HG03457 (cell line): Measurements from ENCODE around the gene ZFP1.
"Not testable (repeated sequence)": the region's sequence is repeated elsewhere in the genome, so short reads cannot be mapped to it uniquely, and the experiment has no call there.

Source experiments
- ATAC-seq: cut with Tn5 transposase; IDR thresholded peaks from one replicate; pipeline ENCODE4 v1.9.1; 2021; ENCODE audit warnings: moderate number of reproducible peaks; ENCODE audit not compliant: unreplicated experiment

Gene ZFP1

DNA sequence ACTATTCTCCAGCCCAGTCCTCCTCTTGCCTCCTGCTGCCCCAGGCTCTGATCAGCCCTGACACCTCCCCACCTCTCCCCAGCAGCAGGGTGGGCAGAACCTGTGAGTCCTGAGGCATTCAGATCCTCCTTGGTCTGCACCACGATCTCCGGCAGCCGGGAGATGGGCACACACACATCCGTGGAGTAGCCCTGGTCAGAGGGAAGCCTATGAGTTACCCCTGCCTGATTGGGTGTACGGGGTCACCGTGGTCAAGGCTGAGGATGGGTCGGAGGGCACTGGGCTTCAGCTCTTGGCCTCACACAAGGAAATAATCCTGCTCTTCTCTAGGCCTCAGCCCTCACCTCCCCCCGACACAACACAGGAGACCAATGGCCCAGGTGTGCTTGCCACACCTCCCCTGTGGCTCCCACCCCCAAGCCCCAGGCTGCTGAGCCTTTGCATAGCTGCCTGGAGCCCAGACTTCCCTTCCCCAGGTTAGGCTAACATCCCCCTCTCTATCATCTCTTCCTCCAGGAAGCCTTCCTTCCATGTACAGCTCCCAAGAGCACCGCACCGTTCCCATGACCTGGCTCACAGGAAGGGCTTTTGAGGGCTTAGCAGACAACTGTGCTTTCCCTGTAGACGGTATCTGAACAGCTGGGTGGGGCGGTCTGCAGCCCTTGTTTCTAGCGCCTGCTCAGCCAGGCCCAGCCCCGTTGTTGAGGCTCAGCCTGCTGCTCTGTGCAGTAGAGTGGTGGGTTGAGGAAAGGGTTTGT lies 35.4 kb upstream of the ZFP1 start:
- no peak for ATAC-seq

DNA sequence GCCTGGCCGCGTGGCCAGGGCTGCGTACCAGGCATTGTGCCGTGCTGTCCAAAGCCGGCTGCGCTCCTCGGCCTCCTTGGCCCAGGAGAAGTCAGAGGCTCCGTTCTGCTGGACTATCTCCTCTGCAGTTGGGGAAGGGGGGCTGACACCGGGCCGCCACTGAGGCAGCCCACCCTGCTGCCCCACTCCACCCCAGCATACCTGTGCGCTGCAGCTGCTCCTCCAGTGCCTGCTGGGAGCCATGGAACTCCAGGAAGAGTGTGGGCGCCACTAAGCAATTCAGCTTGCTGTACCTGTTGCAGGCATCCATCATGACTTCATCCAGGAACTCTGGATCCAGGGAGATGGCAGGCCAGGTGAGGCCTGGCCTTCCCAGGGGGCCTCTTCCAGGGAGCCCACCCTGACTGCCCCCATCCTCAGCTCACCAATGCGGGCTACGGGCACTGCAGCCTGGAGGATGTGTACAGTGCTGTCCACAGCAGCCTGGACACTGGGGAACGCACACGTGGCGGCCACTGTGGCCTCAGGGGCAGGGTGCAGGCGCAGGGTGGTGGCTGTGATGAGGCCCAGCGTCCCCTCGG lies 34.7 kb upstream of the ZFP1 start:
- ATAC-seq: no peak

DNA sequence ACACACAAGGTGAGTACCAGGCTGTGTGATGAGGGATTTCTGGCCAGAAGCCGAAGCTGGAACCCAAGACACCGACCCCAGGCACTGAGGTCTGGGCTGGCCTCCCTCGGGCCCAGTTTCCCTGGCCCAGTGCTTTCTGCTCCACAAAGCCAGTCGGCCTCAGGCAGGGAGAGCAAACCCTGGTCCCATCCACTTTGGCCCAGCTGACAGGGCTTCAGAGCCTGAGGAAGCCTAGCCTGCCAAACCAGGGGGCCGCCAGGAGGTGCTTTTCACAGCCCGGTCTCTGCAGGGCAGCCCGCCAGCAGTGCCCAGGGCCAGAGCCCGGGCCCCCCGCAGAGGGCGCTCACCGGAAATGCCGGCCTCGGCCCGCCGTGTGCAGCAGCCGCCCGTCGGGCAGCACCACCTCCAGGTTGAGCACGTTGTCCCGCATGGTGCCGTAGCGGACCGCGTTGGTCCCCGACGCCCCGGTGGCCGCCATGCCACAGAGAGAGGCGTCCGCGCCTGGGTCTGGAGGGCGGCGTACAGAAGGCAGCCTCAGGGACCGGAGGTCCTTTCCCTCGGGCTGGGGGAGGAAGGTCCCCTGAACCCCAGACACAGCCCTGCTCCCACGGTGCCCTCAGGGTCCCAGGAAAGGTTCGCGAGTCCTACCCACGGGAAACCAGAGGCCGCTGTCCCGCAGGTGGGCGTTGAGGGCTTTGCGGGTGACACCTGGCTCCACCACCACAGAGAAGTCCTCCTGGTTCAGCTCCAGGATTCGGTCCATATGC lies 34.0 kb upstream of the ZFP1 start:
- ATAC-seq: no peak

DNA sequence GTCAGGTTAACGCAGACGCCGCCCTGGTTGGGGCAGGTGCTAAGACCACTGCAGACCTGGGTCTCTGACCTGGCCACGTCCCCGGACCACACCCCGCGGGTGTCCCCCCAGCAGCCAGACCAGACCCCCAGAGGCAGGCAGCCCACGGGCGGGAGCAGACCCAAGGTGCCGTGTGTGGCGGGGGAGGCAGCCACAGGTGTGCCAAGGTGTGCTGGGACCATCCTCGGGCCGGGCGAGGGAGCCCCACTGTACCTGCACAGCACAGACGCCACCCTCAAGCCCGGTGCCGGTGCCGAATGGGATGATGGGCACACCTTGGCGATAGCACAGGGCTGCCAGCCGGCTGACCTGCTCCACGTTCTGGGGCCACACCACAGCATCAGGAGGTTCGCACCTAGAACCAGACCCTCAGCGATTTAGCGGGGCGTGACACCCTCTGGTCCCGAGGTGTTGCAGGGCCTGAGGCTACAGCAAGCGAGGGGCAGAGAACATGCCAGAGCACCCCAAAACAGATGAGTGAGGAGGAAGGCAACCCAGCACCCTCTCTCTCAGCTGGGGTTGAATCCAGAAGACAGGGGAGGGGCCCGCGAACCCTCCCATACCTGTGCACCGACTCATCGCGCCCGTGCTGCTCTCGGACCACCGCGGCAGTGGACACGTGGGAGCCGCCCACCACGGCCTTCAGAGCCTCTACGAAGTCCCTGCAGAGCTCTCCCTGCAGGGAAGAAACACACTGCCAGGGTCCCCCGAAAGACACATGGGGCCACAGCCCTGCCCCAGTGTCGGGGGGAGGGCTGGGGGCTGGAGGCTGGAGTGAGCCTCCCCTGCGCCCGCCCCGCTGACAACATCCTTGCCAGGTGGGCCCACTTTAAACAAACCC lies 33.1 kb upstream of the ZFP1 start:
- no peak for ATAC-seq

DNA sequence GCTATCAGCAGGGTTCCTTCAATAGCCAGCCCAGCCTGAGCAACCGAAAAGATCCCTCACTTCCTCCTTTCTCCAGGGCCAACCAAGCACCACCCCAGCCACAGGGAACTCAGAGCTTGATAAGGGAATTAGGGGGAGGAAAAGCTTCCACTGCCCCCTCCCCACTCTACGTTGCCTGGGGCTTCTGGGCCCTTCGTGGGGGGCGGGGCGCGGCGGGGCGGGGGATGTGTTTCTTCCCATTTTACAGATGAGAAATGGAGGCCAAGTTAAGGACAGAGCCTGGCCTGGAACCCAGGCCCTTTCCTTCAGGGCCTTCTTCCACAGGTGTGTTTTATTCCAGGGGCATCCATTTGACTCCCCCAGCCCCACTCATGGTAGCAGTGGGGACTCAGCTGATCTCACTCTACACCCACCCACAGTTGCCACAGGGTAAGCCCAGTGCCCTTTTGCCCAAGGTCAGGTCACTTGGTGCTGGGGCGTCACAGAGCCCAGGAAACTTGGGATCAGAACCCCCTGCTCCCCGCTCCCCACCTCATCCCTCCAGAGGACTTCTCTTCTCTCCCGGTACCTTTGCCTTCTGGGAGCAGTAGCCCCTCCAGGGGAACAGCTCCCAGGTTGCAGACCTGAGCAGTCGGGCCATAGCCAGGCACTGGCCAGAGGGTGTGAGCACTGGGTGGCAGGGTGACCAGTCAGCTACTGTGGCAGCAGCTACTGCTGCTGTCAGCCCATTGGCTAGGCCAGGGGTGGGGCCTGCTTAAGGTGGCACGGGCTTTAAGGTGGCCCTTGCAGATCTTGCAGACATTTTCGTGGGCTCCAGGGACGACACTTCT lies 32.0 kb upstream of the ZFP1 start, which contains the start of gene LDHD:
Gene LDHD (minus strand): TSS at position 700 of the 830 bp plus-strand sequence. CDS start 60 bp downstream, at position 640.
- ATAC-seq: no peak

DNA sequence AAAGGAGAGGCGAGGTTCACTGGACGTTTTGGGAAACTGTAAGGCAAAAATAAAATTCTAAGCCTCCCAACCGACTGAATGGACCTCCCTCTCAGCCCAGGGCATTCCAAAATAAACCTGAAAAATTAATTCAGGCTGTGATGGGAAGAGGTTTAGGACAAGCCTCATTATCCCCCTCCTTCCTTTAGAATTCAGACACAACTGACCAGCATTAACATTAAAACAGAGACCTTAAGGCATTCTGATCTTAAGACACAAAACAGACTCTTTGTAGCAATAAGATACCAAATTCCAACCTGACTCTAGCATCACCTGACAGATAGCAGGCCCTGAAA lies 31.4 kb upstream of the ZFP1 start:
- ATAC-seq: no peak

DNA sequence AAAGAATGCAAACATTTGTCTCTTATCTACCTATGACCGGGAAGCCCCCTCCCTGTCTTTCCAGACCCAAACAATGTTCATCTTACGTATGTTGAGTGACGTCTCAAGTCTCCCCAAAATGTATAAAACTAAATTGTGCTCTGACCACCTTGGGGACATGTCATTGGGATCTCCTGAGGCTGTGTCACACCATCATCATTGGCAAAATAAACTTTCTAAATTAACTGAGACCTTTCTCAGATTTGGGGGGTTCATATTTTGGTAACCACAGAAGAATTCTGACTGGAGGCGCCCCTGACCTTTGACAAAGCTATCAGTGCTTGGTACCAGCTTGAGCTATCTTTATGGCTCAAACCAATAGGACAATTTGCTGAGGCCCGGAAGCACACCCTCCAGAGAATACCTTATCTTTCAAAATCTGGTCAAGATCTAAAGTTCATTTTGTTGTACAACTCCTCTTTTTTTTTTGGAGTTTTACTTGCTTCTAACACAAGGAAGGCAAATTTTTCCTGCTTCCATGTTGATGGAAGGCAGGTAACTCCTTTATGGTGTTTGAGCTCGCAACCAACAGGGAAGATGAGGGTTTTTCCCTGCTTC lies 29.3 kb upstream of the ZFP1 start:
- no peak for ATAC-seq

DNA sequence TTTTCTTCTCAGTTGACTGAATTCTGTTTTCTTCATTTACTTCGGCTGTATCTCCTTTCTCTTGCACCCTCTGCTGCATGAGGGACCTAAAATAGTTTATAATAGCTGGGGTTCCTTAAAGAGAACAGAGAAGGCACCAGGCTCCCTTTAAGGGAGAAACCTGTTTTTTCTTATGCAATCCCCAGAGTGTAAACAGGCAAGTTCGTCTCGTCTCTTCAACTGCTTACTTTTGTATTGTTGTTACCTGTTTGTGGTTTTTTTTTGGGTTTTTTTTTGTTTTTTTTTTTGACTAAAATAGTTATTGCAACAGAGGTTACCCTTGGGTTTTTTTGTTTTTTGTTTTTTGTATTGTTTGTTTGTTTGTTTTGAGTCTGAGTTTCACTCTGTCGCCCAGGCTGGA lies 28.1 kb upstream of the ZFP1 start:
- ATAC-seq: no peak

DNA sequence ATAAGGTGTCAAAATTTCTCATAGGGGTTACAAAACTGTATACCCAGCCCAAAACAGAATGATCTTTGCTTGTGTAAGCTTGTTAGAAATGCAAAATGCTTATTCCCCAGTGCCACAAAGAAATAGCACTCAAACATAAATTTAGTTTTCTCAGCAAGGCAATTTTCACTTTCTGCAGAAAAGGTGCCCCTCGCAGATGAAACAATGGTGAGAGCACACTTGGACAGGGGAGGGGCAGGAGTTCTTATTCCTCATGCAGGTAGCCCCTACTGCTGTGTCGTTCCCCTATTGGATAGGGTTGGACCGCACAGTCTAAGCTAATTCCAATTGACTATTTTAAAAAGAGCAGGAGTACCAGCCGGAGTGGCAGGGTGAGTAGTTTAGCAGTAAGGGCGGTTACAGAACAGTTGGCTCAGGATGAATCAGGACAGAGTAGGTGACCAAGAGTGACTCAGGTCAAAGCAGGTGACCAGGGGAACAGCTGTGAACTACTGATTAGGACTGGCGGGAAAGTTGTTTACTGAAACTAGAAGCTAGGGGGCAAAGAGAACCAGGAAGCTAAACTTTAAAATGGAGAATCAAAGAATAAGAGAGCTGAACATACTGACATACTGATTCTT lies 26.3 kb upstream of the ZFP1 start:
- no peak for ATAC-seq

DNA sequence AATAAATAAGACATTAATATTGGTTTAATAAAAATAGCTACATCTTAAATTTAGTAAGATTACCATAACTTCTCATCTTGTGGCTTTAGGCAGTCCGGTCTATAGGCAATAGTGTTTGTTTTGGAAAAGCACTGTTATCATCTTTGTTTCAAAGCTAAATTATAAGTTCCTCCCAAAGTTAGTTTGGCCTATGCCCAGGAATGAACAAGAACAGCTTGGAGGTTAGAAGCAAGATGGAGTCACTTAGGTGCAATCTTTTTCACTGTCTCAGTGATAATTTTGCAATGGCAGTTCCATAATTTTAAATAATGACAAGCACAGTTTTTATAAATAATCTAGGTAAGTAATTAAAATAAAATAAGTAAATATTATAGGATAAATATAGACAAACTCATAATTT lies 25.7 kb upstream of the ZFP1 start:
- no peak for ATAC-seq

DNA sequence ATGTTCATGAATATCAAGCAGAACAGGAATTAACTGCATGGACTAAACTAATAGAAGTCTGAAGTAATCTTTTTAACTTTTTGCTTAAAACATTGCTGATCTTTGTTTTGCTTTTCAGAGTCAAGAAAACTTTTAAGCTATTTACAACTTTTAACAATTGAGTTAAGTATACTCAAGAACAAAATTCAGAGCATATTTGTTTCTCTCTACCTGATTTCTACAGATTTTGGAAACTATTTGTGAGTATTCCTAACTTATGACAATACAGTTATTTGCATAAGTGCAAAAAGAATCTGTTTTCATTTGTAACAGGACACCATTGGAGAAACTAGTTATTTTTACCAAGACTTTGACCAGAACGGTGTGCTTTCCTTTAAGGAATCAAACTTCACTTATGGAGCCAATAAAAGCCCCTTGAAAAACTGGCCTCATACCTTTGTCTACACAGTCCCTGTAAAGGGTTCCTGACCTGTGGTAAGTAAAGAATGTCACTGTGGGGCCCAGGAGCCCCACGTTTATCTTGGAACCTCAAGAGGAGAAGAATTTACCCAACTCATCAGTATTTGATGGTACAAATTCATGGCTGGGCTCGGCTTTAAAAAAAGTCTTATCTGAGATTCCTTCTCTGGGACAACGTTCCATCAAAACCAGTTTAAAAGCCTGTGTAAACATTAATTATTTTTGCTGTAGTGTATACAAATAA lies 20.5 kb upstream of the ZFP1 start:
- no peak for ATAC-seq

DNA sequence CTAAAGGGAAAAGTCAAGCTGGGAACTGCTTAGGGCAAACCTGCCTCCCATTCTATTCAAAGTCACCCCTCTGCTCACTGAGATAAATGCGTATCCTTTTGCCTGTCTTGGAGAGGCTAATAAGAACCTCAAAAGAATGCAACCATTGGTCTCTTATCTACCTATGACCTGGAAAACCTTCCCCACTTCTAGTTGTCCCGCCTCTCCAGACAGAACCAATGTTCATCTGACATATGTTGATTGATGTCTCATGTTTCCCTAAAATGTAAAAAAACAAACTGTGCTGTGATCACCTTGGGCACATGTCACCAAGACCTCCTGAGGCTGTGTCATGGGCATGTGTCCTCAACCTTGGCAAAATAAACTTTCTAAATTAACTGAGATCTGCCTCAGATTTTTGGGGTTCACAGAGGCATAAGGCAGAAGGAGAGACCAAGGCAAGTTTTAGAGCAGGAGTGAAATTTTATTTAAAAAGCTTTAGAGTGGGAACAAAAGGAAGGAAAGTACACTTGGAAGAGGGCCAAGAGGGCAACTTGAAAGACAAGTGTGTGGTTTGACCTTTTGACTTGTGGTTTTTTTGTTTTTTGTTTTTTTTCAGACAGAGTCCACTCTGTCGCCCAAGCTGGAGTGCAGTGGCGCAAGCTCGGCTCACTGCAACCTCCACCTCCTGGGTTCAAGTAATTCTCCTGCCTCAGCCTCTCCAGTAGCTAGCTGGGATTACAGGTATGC lies 18.7 kb upstream of the ZFP1 start:
- not testable (repeated sequence) for ATAC-seq

DNA sequence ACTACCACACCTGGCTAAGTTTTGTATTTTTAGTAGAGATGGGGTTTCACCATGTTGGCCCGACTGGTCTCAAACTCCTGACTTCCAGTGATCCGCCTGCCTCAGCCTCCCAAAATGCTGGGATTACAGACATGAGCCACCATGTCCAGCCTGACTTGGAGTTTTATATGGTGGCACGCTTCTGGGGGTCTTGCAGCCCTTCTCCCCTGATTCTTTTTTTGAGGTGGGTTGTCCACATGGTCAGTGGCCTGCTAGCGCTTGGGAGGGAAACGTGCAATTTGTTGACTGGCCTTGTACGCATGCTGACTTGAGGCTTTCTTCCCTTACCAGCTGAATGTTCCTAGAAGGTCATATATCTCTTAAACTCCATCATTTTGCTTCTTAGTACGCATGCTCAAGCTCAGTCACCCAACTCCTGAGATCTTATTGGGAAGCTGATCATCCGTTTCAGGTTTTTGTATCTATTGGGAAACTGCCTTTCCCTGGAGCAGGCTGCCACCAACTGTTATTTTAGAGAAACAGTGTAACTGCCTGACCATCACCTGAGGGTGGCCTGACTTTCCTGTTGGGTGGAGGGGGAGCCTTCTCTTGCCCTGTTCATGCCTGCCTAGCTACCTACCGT lies 18.1 kb upstream of the ZFP1 start:
- ATAC-seq: no peak

DNA sequence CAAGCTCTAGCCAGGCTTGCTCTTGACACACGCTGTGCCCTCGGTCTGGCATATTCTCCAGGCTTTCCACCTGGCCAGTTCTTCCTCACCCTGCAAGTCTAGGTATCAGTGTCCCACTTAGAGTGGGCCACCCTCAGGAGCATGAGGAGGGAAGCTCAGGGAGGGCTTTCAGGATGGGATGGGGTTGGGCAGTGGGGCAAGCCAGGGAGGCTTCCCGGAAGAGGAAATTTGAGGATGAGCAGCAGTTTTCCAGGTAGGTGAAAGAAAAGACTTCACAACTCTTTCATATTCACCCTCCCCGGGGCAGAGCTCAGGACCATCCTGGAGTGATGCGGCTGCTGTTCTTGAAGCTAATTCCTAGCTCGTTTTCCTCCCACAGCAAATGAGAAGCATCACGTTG lies 17.2 kb upstream of the ZFP1 start:
- ATAC-seq: no peak

DNA sequence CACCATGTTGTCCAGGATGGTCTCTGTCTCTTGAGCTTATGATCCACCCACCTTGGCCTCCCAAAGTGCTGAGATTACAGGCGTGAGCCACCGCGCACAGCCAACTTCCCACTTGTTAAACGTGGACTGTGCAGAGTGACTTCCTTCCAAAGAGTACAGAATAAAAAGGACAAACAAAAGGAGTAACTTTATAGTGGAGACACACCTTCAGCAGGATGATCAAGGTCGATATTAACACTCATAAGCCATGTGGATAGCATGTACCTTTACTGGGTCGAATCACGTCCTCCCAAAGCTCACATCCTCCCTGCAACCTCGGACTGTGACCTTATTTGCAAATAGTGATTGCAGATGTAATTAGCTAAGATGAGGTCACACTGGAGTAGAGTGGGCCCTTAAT lies 10.1 kb upstream of the ZFP1 start:
- ATAC-seq: no peak

DNA sequence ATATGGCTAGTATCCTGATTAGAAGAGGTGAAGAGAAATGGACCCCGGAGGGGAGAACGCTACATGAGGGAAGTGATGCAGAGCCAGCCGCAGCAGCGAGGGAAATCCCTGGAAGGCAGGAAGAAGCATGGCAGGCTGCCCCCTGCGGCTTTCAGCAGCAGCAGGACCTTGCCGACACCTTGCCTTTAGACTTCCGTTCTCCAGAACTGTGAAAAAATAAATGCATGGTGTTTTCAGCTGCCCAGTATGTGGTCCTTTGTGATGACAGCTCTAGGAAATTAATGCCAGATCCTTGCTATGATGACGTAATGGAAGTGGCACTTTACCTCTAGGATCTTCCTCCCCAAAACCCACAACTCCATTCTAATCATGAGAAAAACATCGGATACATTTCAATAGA lies 9.7 kb upstream of the ZFP1 start:
- no peak for ATAC-seq

DNA sequence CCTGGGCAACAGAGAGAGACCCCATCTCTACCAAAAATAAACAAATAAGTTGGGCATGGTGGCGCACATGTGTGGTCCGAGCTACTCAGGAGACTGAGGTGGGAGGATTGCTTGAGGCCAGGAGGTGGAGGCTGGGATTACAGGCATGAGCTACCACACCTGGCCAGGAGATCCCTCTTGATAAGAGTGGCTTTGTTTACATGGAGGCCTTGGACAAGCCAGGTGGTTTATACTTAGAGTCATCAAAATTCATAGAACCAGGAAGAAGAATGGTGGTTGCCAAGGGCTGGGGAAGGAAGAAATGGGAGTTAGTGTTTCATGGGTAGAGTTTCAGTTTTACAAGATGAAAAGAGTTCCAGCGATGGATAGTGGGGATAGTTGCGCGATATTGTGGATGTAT lies 8.8 kb upstream of the ZFP1 start:
- no peak for ATAC-seq

DNA sequence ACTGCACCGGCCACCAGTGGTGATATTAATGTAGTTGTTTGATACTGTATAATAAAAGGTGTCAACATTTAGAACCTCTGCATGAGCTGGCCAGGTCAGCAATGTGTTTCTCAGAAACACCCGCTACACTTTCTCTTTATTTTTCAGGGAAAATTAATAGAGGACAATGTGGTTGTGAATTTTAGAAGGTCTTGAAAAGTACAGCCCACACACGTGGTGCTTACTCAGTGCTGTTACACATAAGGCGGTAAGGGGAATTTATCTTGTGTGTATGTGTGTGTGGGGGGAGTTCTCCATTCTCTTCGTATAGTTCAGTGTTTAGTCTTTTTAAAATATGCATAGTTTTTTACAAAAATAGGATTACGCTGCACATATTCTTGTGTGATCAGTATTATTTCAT lies 4.4 kb upstream of the ZFP1 start:
- ATAC-seq: no peak
